ENCODE results near the gene BMPER.

Gene BMPER

DNA sequence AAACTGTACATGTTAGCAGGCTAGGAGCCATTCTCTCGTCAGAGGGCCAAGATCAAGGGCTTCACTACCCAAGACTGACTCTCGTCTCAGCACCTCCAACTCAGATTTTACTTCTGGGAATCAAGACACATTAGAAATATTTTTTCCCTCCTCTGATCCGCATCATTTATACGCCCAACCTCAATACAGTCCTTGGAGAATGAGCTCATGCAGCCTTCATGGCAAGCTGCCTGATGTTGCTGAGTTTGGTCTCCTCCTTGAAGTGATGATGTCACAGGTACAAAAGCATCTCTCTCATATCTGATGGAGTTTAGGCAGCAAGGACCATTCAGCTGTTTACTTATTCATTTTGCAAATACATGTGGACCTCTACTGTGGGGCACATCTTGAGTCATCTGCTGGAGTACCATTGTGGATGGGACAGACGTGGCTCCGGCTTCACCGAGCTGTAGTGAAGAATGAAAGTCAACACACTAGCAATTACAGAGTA is 114.0 kb downstream of the BMPER start:
- CTCF ChIA-PET, result interaction anchor here (1.3 to 1.5 kb wide), 2 partner anchors 23 to 32 kb away, joined by 3 read pairs; no protein-coding TSS in a partner anchor
- POLR2A ChIA-PET, result no interaction called here
- TF ChIP-seq, protein P1, sequence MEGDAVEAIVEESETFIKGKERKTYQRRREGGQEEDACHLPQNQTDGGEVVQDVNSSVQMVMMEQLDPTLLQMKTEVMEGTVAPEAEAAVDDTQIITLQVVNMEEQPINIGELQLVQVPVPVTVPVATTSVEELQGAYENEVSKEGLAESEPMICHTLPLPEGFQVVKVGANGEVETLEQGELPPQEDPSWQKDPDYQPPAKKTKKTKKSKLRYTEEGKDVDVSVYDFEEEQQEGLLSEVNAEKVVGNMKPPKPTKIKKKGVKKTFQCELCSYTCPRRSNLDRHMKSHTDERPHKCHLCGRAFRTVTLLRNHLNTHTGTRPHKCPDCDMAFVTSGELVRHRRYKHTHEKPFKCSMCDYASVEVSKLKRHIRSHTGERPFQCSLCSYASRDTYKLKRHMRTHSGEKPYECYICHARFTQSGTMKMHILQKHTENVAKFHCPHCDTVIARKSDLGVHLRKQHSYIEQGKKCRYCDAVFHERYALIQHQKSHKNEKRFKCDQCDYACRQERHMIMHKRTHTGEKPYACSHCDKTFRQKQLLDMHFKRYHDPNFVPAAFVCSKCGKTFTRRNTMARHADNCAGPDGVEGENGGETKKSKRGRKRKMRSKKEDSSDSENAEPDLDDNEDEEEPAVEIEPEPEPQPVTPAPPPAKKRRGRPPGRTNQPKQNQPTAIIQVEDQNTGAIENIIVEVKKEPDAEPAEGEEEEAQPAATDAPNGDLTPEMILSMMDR (IDR thresholded peaks at IDR 0.05; ENCODE audit: control extremely low read depth, extremely low read depth, low read depth, missing control alignments), result no peak
- no peak for DNase-seq (ENCODE audit: extremely low spot score)

DNA sequence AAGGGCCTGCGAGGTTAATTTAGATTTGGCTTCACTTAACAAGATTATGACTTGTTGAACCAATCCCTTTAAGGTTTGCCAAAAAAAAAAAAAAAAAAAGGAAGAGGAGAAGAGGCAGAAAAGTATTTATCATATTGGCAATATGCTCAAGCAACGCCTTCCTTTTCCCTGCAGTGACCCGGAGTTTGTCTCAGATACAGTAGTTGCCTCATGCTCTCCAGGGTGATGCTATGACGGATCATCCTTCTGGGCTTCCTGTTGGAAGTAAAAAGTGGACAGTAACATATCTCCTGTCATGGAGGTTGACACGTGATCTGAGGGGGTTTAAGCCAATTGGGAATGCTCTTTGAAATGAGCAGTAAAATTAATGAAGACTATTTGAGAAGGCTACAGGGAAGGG is 117.3 kb downstream of the BMPER start:
- POLR2A ChIA-PET, result no interaction called here
- TF ChIP-seq, protein P1 (IDR thresholded peaks at IDR 0.05; ENCODE audit: control extremely low read depth, extremely low read depth, low read depth, missing control alignments), result no peak
- DNase-seq (ENCODE audit: extremely low spot score), result no peak
- CTCF ChIA-PET, result no interaction called here

DNA sequence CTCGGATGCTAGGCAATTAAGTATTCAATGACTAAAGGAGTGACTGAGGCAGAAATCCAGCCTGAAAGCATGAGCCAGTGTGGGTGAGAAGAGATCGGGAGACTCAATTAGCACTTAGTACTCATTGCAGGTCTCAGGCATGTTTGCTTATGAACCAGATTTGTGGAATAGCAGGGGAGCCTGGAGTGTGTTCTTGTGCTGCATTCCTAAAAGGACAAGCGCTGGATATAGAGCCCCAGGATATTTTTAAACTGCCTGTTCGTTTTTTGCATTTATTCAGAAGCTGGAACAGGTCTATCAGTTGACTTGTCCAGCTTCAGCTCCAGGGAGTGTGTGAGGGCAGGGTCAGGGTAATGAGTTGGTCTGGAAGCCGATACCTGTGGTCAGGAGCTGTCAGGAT is 120.3 kb downstream of the BMPER start:
- ChIA-PET CTCF (no interaction called here), POLR2A (no interaction called here)
- DNase-seq (ENCODE audit: extremely low spot score), result no peak
- TF ChIP-seq, protein P1 (IDR thresholded peaks at IDR 0.05; ENCODE audit: control extremely low read depth, extremely low read depth, low read depth, missing control alignments), result no peak

DNA sequence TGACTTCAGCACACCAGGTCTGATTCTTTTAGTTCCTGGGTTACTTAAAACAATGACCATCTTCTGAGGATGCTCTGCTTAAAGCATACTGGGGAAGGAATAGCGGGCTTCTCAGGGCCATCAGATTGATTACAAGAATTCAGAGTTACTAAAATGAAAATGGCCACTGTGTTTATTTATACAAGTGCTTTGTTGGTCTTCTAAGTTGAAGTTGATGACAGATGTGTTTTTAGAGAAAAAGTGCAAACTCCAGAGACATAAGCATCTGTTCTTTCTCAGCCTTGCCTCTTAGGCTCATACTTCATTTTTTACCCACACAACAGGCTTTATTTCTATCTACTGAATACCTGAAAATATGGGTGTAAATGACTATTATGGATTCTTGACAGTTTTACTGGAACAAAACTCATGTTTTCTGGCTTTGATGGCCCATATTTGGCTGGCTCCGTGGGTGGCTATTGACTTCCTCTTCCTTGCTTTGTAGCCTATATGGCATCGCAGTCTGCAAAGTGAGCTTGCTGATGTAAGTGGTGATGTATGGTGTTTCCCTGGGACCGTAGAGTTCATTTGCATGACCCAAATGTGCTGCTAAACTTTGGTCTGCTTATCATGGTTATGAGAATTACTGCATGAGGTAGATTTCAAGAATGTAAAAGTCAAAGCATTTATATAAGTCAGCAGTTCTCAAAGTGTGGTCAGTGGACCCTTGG is 121.3 kb downstream of the BMPER start:
- no peak for DNase-seq (ENCODE audit: extremely low spot score)
- ChIA-PET POLR2A (no interaction called here), CTCF (no interaction called here)
- TF ChIP-seq, protein P1 (IDR thresholded peaks at IDR 0.05; ENCODE audit: control extremely low read depth, extremely low read depth, low read depth, missing control alignments), result no peak

DNA sequence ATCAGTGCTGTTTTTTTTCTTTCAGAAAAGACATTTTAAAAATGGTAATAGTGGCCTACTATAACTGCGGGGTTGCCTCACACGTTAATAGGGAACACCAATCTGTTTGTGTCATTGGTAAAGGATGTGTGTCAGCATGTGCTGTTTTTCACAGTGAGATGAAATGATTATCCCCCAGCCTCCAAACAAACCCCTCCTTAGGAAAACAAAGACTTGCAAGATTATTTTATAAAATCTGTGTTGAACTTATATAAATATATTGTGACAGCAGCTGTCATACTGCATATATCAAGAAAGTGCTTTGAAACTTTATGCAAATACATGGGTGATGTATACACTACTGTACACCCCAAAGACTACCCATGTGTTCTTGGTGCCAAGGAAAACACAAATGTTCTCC is 125.8 kb downstream of the BMPER start:
- TF ChIP-seq, protein P1 (IDR thresholded peaks at IDR 0.05; ENCODE audit: control extremely low read depth, extremely low read depth, low read depth, missing control alignments), result no peak
- POLR2A ChIA-PET, result no interaction called here
- CTCF ChIA-PET, result interaction anchor here (0.6 to 1.1 kb wide), 2 partner anchors 9 to 49 kb away, joined by 3 read pairs; no protein-coding TSS in a partner anchor
- DNase-seq (ENCODE audit: extremely low spot score), result no peak

DNA sequence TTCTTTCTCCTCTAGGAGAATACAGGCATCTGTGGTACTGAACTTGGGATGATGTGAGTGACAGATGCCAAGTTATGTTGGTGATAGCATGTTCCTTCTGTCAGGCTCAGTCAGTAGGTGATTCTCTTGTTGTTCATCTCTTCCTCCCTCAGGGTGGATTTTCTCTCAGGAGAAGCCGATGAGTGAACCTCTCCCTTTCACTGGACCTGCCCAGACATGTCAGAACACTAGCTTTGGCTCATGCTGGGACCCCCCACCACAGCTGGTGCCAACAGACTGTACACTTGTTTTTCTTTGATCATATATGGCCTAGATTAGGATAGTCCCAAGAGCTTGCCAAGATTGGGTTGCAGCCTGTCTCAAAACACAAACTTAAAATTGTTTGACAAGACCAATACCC is 129.4 kb downstream of the BMPER start:
- TF ChIP-seq, protein P1 (IDR thresholded peaks at IDR 0.05; ENCODE audit: control extremely low read depth, extremely low read depth, low read depth, missing control alignments), result no peak
- DNase-seq (ENCODE audit: extremely low spot score), result no peak
- POLR2A ChIA-PET, result no interaction called here
- CTCF ChIA-PET, result no interaction called here
